HG02943 (cell line): Measurements from ENCODE around the gene DNAH7.
A peak's percentile ranks its signal among the peaks of the same experiment; 100 is the strongest.
"Not testable (repeated sequence)": the region's sequence is repeated elsewhere in the genome, so short reads cannot be mapped to it uniquely, and the experiment has no call there.

Source experiments
- ATAC-seq: cut with Tn5 transposase; IDR thresholded peaks from one replicate; pipeline ENCODE4 v1.9.1; 2021; ENCODE audit warnings: mild to moderate bottlenecking, low read depth, moderate library complexity; ENCODE audit not compliant: unreplicated experiment

The DNAH7 gene

GRCh38 chr2:195734931-195735330, 333.7 kb downstream of the DNAH7 start:
- ATAC-seq: no peak

GRCh38 chr2:195734395-195734794, 334.2 kb downstream of the DNAH7 start:
- ATAC-seq: no peak

- no peak for ATAC-seq
These were observed 334.8 kb downstream of the DNAH7 start for GRCh38 chr2:195733831-195734230.

- no peak for ATAC-seq
These were observed 336.1 kb downstream of the DNAH7 start for GRCh38 chr2:195732574-195732973.

GRCh38 chr2:195730912-195731311, 337.7 kb downstream of the DNAH7 start:
- no peak for ATAC-seq

GRCh38 chr2:195727106-195727505, 341.5 kb downstream of the DNAH7 start:
- ATAC-seq: no peak

GRCh38 chr2:195722075-195722474, 346.6 kb downstream of the DNAH7 start:
- ATAC-seq: no peak

GRCh38 chr2:195721042-195721441, 347.6 kb downstream of the DNAH7 start:
- no peak for ATAC-seq

GRCh38 chr2:195716466-195716865, 352.2 kb downstream of the DNAH7 start:
- no peak for ATAC-seq

GRCh38 chr2:195711478-195711877, 357.2 kb downstream of the DNAH7 start:
- ATAC-seq: peak; percentile 94

- ATAC-seq: no peak
These were observed 358.5 kb downstream of the DNAH7 start for GRCh38 chr2:195709901-195710806.

GRCh38 chr2:195706161-195706900, 362.3 kb downstream of the DNAH7 start:
- ATAC-seq: no peak

- ATAC-seq: no peak
These were observed 368.2 kb downstream of the DNAH7 start for GRCh38 chr2:195700480-195700879.

- ATAC-seq: no peak
These were observed 370.9 kb downstream of the DNAH7 start for GRCh38 chr2:195697681-195698220.

GRCh38 chr2:195696012-195696411, 372.6 kb downstream of the DNAH7 start:
- ATAC-seq: no peak

GRCh38 chr2:195695002-195695631, 373.5 kb downstream of the DNAH7 start:
- ATAC-seq: no peak

- no peak for ATAC-seq
These were observed 374.1 kb downstream of the DNAH7 start for GRCh38 chr2:195694553-195694952.

- ATAC-seq: not testable (repeated sequence)
These were observed 376.1 kb downstream of the DNAH7 start for GRCh38 chr2:195692531-195692930.
